Measurements from ENCODE around the gene CACYBP. TPM values are rescaled to one million over a fixed set of nuclear protein-coding genes. Genes with fewer than 3 reads are reported as not detected.

CACYBP gene, protein sequence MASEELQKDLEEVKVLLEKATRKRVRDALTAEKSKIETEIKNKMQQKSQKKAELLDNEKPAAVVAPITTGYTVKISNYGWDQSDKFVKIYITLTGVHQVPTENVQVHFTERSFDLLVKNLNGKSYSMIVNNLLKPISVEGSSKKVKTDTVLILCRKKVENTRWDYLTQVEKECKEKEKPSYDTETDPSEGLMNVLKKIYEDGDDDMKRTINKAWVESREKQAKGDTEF
- total RNA-seq = 100 to 1,000 TPM in 1 of 2 donors, 10 to 100 TPM in 1; 62.8 to 219 TPM
- polyA plus RNA-seq = 10 to 100 TPM; 40.6 to 67.3 TPM
- long read RNA-seq, donor 1, transcript CACYBP-201 (6 exons, 2,766 nt) = major isoform, 59 of 88 reads
- long read RNA-seq, donor 1, transcript CACYBP-207 (5 exons, 804 nt) = minor isoform, 12 of 88 reads
- long read RNA-seq, donor 1, partial matches to known transcripts = 5 of 88 reads
- long read RNA-seq, donor 1, other reads (novel, unspliced or antisense) = 11 of 88 reads
- long read RNA-seq, donor 2, transcript CACYBP-201 (6 exons, 2,766 nt) = major isoform, 28 of 40 reads
- long read RNA-seq, donor 2, transcript CACYBP-207 (5 exons, 804 nt) = minor isoform, 5 of 40 reads
- long read RNA-seq, donor 2, partial matches to known transcripts = 5 of 40 reads
- long read RNA-seq, donor 2, other reads (novel, unspliced or antisense) = 0 of 40 reads
- long read RNA-seq, donor 3, transcript CACYBP-207 (5 exons, 804 nt) = minor isoform, 6 of 38 reads
- long read RNA-seq, donor 3, transcript CACYBP-208 (2 exons, 688 nt) = minor isoform, 5 of 38 reads
- long read RNA-seq, donor 3, transcript CACYBP-201 (6 exons, 2,766 nt) = major isoform, 22 of 38 reads
- long read RNA-seq, donor 3, partial matches to known transcripts = 0 of 38 reads
- long read RNA-seq, donor 3, other reads (novel, unspliced or antisense) = 5 of 38 reads
- long read RNA-seq, donor 4, transcript CACYBP-207 (5 exons, 804 nt) = minor isoform, 7 of 60 reads
- long read RNA-seq, donor 4, transcript CACYBP-201 (6 exons, 2,766 nt) = major isoform, 37 of 60 reads
- long read RNA-seq, donor 4, partial matches to known transcripts = 7 of 60 reads
- long read RNA-seq, donor 4, other reads (novel, unspliced or antisense) = 6 of 60 reads
- long read RNA-seq, donor 5, transcript CACYBP-201 (6 exons, 2,766 nt) = major isoform, 52 of 208 reads
- long read RNA-seq, donor 5, transcript CACYBP-207 (5 exons, 804 nt) = minor isoform, 7 of 208 reads
- long read RNA-seq, donor 5, partial matches to known transcripts = 122 of 208 reads
- long read RNA-seq, donor 5, other reads (novel, unspliced or antisense) = 25 of 208 reads

DNA sequence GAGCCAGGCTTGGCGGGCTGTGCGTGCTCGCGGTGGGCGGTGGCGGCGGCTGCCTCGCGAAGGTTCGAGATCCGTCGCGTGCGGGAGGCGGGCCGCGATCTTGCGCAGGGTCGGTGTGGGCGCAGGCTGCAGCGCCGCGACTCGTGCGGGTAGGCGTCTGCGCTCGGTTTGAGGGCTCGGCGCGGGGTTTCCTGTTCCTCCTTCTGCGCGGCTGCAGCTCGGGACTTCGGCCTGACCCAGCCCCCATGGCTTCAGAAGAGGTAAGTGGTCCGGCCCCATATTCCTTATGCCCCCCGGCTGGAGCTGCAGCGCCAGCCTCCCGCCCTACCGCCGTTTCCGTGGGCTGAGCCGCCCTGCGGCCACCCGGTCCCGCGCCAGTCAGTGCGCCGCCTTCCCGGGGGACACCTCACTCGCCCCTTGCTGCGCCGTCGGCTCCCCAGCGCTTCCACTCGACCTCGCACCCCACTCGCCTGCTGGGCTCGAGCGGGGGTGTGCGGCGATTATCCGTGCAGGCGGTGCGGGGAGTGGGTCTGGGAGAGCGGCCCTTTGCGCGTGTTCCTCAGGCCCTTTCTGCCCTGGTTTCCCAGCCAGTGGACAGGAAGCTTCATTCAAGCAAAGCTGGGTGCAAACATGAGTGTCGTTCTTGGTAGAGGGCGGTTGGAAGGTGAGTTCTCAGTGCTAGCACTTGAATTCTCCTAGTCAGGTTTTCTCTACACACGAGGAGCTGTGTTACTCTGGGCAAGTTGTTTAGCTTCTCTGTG, at the start of gene CACYBP:
CACYBP (plus strand) TSS at position 12 of the 761 bp plus-strand sequence; CDS start at position 246, 234 bp downstream.
- TF ChIP-seq, protein P1, sequence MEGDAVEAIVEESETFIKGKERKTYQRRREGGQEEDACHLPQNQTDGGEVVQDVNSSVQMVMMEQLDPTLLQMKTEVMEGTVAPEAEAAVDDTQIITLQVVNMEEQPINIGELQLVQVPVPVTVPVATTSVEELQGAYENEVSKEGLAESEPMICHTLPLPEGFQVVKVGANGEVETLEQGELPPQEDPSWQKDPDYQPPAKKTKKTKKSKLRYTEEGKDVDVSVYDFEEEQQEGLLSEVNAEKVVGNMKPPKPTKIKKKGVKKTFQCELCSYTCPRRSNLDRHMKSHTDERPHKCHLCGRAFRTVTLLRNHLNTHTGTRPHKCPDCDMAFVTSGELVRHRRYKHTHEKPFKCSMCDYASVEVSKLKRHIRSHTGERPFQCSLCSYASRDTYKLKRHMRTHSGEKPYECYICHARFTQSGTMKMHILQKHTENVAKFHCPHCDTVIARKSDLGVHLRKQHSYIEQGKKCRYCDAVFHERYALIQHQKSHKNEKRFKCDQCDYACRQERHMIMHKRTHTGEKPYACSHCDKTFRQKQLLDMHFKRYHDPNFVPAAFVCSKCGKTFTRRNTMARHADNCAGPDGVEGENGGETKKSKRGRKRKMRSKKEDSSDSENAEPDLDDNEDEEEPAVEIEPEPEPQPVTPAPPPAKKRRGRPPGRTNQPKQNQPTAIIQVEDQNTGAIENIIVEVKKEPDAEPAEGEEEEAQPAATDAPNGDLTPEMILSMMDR (IDR thresholded peaks at IDR 0.05; ENCODE audit: control extremely low read depth, extremely low read depth) = no peak
- peaks cover 3 to 29% (median 6%) of the 10 kb centered on the region in 5 donors for H3K4me1 ChIP-seq (ENCODE audit: control insufficient read depth in 5 of 5, insufficient read depth in 5 of 5, low read length in 5 of 5)
- ATAC-seq (ENCODE audit: insufficient read depth, low FRiP score) = no peak
- 0% methylated on average over 61 to 71 of the region's 71 CpGs for WGBS, 2 donors
- DNase-seq = peak in 2 of 3 donors; percentile 50 to 54
- peaks cover 0 to 3% (median under 1%) of the 10 kb centered on the region in 4 donors for H3K36me3 ChIP-seq (ENCODE audit: control insufficient read depth in 4 of 4, insufficient read depth in 4 of 4, low read length in 4 of 4)
- no peaks in the 10 kb centered on the region for H3K27me3 ChIP-seq (ENCODE audit: control insufficient read depth in 3 of 3, insufficient read depth in 3 of 3, low read length in 2 of 3)
- H3K4me3 ChIP-seq = peak within 1 kb of the TSS; percentile 89
- H3K27ac ChIP-seq (ENCODE audit: low read depth in 1 of 2, low read length in 1 of 2) = peak within 1 kb of the TSS; percentile 96 to 97
- H3K9ac ChIP-seq (ENCODE audit: insufficient read depth in 1 of 2, low read length in 2 of 2) = peak within 1 kb of the TSS; percentile 97 to 99
- no peaks in the 10 kb centered on the region for H3K9me3 ChIP-seq (ENCODE audit: control insufficient read depth in 4 of 4, insufficient read depth in 3 of 4, low read length in 3 of 4)

DNA sequence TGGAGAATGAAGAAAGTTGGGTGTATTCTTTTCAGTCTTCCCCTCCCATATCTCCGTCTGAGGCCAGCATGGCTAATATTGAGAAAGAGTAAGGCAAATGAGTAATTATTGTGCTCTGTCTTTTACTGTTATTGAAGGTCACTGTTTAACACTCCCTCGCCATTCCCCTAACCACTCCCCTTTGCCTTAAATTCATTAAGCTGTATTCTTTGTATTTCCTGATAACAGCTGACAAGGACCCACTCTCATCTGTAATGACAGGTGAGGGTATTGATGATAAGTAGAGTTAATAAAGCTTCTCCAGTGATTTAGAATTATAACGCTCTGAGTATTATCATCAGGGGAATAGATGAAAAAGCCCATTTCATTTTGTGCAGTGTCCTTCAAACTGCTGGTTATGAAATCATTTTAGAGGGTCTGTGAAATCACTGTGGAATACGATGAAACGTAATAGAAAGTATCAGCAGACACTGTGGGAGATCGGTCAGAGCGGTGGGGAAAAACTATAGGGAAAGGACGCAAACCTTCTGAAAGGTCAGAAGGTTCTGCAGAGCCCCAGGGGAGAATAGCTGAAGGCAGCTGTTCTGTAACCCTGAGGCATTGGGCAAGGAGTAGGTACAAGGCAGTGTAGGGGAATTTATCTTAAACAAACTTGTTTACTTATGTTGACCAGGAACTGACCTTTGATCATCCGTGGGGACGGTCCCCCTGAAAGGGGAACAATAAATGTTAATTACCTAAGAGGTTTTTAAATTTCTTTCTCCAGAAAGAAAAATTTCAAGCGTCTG, 46.3 kb upstream of the CACYBP start:
- DNase-seq (no peak), ATAC-seq (ENCODE audit: insufficient read depth, low FRiP score) (no peak)
- Histone ChIP-seq H3K36me3 (ENCODE audit: control insufficient read depth in 4 of 4, insufficient read depth in 4 of 4, low read length in 4 of 4) (no peaks in the 10 kb centered on the region), H3K9me3 (ENCODE audit: control insufficient read depth in 4 of 4, insufficient read depth in 3 of 4, low read length in 3 of 4) (no peaks in the 10 kb centered on the region), H3K4me3 (no peak overlapping the region), H3K27ac (ENCODE audit: low read depth in 1 of 2, low read length in 1 of 2) (no peak overlapping the region), H3K27me3 (ENCODE audit: control insufficient read depth in 3 of 3, insufficient read depth in 3 of 3, low read length in 2 of 3) (no peaks in the 10 kb centered on the region), H3K9ac (ENCODE audit: insufficient read depth in 1 of 2, low read length in 2 of 2) (no peak overlapping the region), H3K4me1 (ENCODE audit: control insufficient read depth in 5 of 5, insufficient read depth in 5 of 5, low read length in 5 of 5) (peaks cover 0 to 13% (median 7%) of the 10 kb centered on the region in 5 donors)
- 59 to 73% methylated on average over 11 of the region's 11 CpGs for WGBS, 2 donors
- TF ChIP-seq, protein P1 (IDR thresholded peaks at IDR 0.05; ENCODE audit: control extremely low read depth, extremely low read depth) = no peak

DNA sequence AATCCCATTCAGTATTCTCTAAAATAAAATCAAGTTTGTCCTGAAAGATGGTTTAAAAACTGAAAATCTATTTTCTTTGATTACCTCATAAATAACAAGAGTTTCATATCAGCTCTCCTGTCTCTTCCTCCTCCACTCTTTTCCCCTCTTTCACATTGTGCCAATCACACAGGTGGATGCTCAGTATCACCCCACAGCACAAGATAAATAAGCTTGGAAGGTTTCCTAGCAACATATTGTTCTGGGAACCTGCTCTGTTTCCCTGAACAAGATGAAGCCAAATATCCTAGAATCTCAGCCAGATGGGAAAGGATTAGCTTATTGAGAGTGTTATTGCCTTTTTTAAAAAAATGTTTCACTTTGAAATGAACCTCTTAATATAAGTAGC, 45.7 kb upstream of the CACYBP start:
- TF ChIP-seq, protein P1 (IDR thresholded peaks at IDR 0.05; ENCODE audit: control extremely low read depth, extremely low read depth) = no peak
- peaks cover 0 to 13% (median 7%) of the 10 kb centered on the region in 5 donors for H3K4me1 ChIP-seq (ENCODE audit: control insufficient read depth in 5 of 5, insufficient read depth in 5 of 5, low read length in 5 of 5)
- no peak overlapping the region for H3K4me3 ChIP-seq
- no peaks in the 10 kb centered on the region for H3K27me3 ChIP-seq (ENCODE audit: control insufficient read depth in 3 of 3, insufficient read depth in 3 of 3, low read length in 2 of 3)
- no peak overlapping the region for H3K9ac ChIP-seq (ENCODE audit: insufficient read depth in 1 of 2, low read length in 2 of 2)
- DNase-seq = no peak
- H3K27ac ChIP-seq (ENCODE audit: low read depth in 1 of 2, low read length in 1 of 2) = no peak overlapping the region
- H3K36me3 ChIP-seq (ENCODE audit: control insufficient read depth in 4 of 4, insufficient read depth in 4 of 4, low read length in 4 of 4) = no peaks in the 10 kb centered on the region
- H3K9me3 ChIP-seq (ENCODE audit: control insufficient read depth in 4 of 4, insufficient read depth in 3 of 4, low read length in 3 of 4) = no peaks in the 10 kb centered on the region
- ATAC-seq (ENCODE audit: insufficient read depth, low FRiP score) = no peak
